ENCODE data around the gene PRDX1.
A peak's percentile ranks its signal among the peaks of the same experiment; 100 is the strongest.
"Not testable (repeated sequence)": the region's sequence is repeated elsewhere in the genome, so short reads cannot be mapped to it uniquely, and the experiment has no call there.

Gene PRDX1

GRCh38 chr1:45478121-45478814 lies 43.4 kb downstream of the PRDX1 start:
- CTCF ChIA-PET: interaction anchor here (0.6 to 2.0 kb wide), 4 partner anchors 12 to 576 kb away, joined by 3 to 7 read pairs (median 6); partner anchors contain the start of gene TESK2
- DNase-seq (ENCODE audit: extremely low spot score): no peak
- no peak for TF ChIP-seq CTCF (IDR thresholded peaks at IDR 0.05; ENCODE audit: control extremely low read depth, extremely low read depth, low read depth, missing control alignments)
- POLR2A ChIA-PET: no interaction called here

GRCh38 chr1:45477646-45478045 lies 44.0 kb downstream of the PRDX1 start:
- ChIA-PET POLR2A (no interaction called here), CTCF (interaction anchor here (0.6 to 2.0 kb wide), 4 partner anchors 13 to 575 kb away, joined by 3 to 7 read pairs (median 6); partner anchors contain the start of gene TESK2)
- no peak for DNase-seq (ENCODE audit: extremely low spot score)
- TF ChIP-seq CTCF (IDR thresholded peaks at IDR 0.05; ENCODE audit: control extremely low read depth, extremely low read depth, low read depth, missing control alignments): no peak

GRCh38 chr1:45474194-45474593 lies 47.5 kb downstream of the PRDX1 start:
- POLR2A ChIA-PET; DNase-seq (ENCODE audit: extremely low spot score): not testable (repeated sequence)
- CTCF ChIA-PET: interaction anchor here (1.3 to 1.6 kb wide), 2 partner anchors 13 to 114 kb away, joined by 3 to 5 read pairs; no protein-coding TSS in a partner anchor

- TF ChIP-seq CTCF (IDR thresholded peaks at IDR 0.05; ENCODE audit: control extremely low read depth, extremely low read depth, low read depth, missing control alignments): no peak
- ChIA-PET CTCF (interaction anchor here (1.3 to 2.2 kb wide), 3 partner anchors 12 to 113 kb away, joined by 3 to 9 read pairs (median 5); no protein-coding TSS in a partner anchor), POLR2A (interaction anchor here (0.6 kb wide), 2 partner anchors 9 to 47 kb away, joined by 3 to 4 read pairs; no protein-coding TSS in a partner anchor)
- peak; percentile 43 for DNase-seq (ENCODE audit: extremely low spot score)
These were observed 48.4 kb downstream of the PRDX1 start for GRCh38 chr1:45473302-45473701.

- no peak for DNase-seq (ENCODE audit: extremely low spot score)
- POLR2A ChIA-PET: interaction anchor here (1.0 kb wide), 1 partner anchor 651 kb away, joined by 3 read pairs; no protein-coding TSS in a partner anchor
- no peak for TF ChIP-seq CTCF (IDR thresholded peaks at IDR 0.05; ENCODE audit: control extremely low read depth, extremely low read depth, low read depth, missing control alignments)
- CTCF ChIA-PET: interaction anchor here (0.8 to 2.6 kb wide), 2 partner anchors 22 to 40 kb away, joined by 3 to 10 read pairs; no protein-coding TSS in a partner anchor
These were observed 51.3 kb downstream of the PRDX1 start for GRCh38 chr1:45470306-45470798.

- DNase-seq (ENCODE audit: extremely low spot score): not testable (repeated sequence)
These were observed 54.3 kb downstream of the PRDX1 start for GRCh38 chr1:45467353-45467752.

GRCh38 chr1:45465277-45465676 lies 56.4 kb downstream of the PRDX1 start:
- ChIA-PET CTCF (no interaction called here), POLR2A (interaction anchor here (0.6 kb wide), 1 partner anchor 366 kb away, joined by 3 read pairs; no protein-coding TSS in a partner anchor)
- DNase-seq (ENCODE audit: extremely low spot score): no peak
- no peak for TF ChIP-seq CTCF (IDR thresholded peaks at IDR 0.05; ENCODE audit: control extremely low read depth, extremely low read depth, low read depth, missing control alignments)

More at GRCh38 chr1:45467353-45467752, 54.3 kb downstream of the PRDX1 start:
- POLR2A ChIA-PET: not testable (repeated sequence)
- CTCF ChIA-PET: interaction anchor here (1.2 to 2.2 kb wide), 3 partner anchors 45 to 453 kb away, joined by 3 to 6 read pairs (median 4); no protein-coding TSS in a partner anchor
